ENCODE measurements around the gene TMEM178A.

DNA sequence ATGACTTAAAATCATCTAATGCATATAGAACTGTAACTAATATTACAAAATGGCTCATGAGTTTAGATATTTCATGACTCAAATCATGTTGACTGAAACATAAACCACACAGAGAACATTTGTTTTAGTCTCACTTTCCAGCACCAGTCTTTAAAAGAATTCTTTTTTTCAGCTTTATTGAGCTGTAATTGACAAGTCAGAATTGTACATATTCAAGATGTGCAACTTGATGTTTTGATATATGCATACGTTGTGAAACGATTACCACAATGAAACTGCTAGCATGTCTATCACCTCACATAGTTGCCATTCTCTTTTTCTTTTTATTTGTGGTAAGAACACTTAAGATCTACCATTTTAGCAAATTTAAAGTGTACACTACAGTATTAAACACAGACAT lies 25.0 kb upstream of the TMEM178A start:
- TF ChIP-seq, protein P1, sequence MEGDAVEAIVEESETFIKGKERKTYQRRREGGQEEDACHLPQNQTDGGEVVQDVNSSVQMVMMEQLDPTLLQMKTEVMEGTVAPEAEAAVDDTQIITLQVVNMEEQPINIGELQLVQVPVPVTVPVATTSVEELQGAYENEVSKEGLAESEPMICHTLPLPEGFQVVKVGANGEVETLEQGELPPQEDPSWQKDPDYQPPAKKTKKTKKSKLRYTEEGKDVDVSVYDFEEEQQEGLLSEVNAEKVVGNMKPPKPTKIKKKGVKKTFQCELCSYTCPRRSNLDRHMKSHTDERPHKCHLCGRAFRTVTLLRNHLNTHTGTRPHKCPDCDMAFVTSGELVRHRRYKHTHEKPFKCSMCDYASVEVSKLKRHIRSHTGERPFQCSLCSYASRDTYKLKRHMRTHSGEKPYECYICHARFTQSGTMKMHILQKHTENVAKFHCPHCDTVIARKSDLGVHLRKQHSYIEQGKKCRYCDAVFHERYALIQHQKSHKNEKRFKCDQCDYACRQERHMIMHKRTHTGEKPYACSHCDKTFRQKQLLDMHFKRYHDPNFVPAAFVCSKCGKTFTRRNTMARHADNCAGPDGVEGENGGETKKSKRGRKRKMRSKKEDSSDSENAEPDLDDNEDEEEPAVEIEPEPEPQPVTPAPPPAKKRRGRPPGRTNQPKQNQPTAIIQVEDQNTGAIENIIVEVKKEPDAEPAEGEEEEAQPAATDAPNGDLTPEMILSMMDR (conservative IDR thresholded peaks at IDR 0.05; ENCODE audit: low read depth, low read length), result no peak
- TF ChIP-seq NFE2L2 (IDR thresholded peaks at IDR 0.05; ENCODE audit: low read depth, low read length) (no peak), MAFK (IDR thresholded peaks at IDR 0.05; ENCODE audit: low read depth, low read length) (no peak), POLR2A (IDR thresholded peaks at IDR 0.05; ENCODE audit: low read depth, low read length) (no peak), CEBPB (IDR thresholded peaks at IDR 0.05; ENCODE audit: low read depth, low read length) (no peak), MXI1 (IDR thresholded peaks at IDR 0.05; ENCODE audit: borderline replicate concordance, low read depth, low read length) (no peak), RAD21 (IDR thresholded peaks at IDR 0.05; ENCODE audit: low read length) (no peak), MAZ (IDR thresholded peaks at IDR 0.05; ENCODE audit: borderline replicate concordance, low read depth, low read length) (no peak), FOS (IDR thresholded peaks at IDR 0.05; ENCODE audit: low read depth, low read length) (no peak)
- TF ChIP-seq, protein P2, sequence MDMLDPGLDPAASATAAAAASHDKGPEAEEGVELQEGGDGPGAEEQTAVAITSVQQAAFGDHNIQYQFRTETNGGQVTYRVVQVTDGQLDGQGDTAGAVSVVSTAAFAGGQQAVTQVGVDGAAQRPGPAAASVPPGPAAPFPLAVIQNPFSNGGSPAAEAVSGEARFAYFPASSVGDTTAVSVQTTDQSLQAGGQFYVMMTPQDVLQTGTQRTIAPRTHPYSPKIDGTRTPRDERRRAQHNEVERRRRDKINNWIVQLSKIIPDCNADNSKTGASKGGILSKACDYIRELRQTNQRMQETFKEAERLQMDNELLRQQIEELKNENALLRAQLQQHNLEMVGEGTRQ (IDR thresholded peaks at IDR 0.05; ENCODE audit: low read depth, low read length), result no peak

All from IMR-90 (cell line).